OCI-LY7 (cell line): ENCODE data around the gene MKI67.

Experiments
- CTCF ChIP-seq: fragments of 200-600 bp; sonication (generic); conservative IDR thresholded peaks from 2 replicates; pipeline ENCODE4 v1.5.1; 2014; ENCODE audit warnings: mild to moderate bottlenecking, antibody characterized with exemption, low read length, moderate library complexity, mixed read lengths
- EZH2phosphoT487 ChIP-seq: fragments of 200-600 bp; sonication (generic); IDR thresholded peaks from 2 replicates; pipeline ENCODE4 v1.6.1; 2018; ENCODE audit warnings: low read depth, borderline replicate concordance, mild to moderate bottlenecking, mixed run types, antibody characterized with exemption, low read length, moderate library complexity, mixed read lengths

GRCh38 chr10:128080231-128080630, 46.0 kb downstream of the MKI67 start:
- TF ChIP-seq CTCF (no peak), EZH2phosphoT487 (no peak)
